ENCODE data around the gene TRERF1.

- TF ChIP-seq, protein P1, sequence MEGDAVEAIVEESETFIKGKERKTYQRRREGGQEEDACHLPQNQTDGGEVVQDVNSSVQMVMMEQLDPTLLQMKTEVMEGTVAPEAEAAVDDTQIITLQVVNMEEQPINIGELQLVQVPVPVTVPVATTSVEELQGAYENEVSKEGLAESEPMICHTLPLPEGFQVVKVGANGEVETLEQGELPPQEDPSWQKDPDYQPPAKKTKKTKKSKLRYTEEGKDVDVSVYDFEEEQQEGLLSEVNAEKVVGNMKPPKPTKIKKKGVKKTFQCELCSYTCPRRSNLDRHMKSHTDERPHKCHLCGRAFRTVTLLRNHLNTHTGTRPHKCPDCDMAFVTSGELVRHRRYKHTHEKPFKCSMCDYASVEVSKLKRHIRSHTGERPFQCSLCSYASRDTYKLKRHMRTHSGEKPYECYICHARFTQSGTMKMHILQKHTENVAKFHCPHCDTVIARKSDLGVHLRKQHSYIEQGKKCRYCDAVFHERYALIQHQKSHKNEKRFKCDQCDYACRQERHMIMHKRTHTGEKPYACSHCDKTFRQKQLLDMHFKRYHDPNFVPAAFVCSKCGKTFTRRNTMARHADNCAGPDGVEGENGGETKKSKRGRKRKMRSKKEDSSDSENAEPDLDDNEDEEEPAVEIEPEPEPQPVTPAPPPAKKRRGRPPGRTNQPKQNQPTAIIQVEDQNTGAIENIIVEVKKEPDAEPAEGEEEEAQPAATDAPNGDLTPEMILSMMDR (conservative IDR thresholded peaks at IDR 0.05; ENCODE audit: low read depth, low read length) = no peak
- TF ChIP-seq EZH2 (IDR thresholded peaks at IDR 0.05; ENCODE audit: low read length, unreplicated experiment) (no peak), EZH2phosphoT487 (IDR thresholded peaks at IDR 0.05; ENCODE audit: borderline replicate concordance, low read length) (no peak)
Observed at GRCh38 chr6:42236682-42237473, 214.8 kb downstream of the TRERF1 start.
